CD4-positive, alpha-beta T cell (primary cell): ENCODE data around the gene NR2C2. TPM values are rescaled to one million over a fixed set of nuclear protein-coding genes. Genes with fewer than 3 reads are reported as not detected.
A peak's percentile ranks its signal among the peaks of the same experiment; 100 is the strongest.

Source experiments
- ATAC-seq: fragments of 200-7000 bp; cut with Tn5 transposase; one replicate; pipeline ENCODE4 v1.10.0; 2022; ENCODE audit warnings: mild to moderate bottlenecking; ENCODE audit not compliant: poor library complexity
- CTCF ChIA-PET: fragments of 350-600 bp; sonication (Branson Sonifier 250); formaldehyde crosslinking; loops from one replicate; lab custom pipeline; 2021; ENCODE audit warnings: antibody characterized with exemption, inconsistent platforms; lab: Charles Lee
- POLR2A ChIA-PET: fragments of 350-600 bp; sonication (Branson Sonifier 250); formaldehyde crosslinking; loops from one replicate; lab custom pipeline; 2021; ENCODE audit warnings: antibody characterized with exemption, inconsistent platforms; lab: Charles Lee
- DNase-seq, 14 experiments: peaks; one replicate each; pipeline ENCODE4 v3.0.0-alpha.2; 2013 to 2020; ENCODE audit warnings: mixed read lengths in 2 of 14
- H3K27ac ChIP-seq, 2 donors: one replicate each; pipeline versions ENCODE4 v1.5.1 to v1.7.0; 2013; ENCODE audit warnings: low read length in 2 of 2, low read depth in 1 of 2, mild to moderate bottlenecking in 1 of 2
- H3K27me3 ChIP-seq, 2 experiments: 1 replicate in 1 of 2; 2 replicates in 1 of 2; pipeline versions ENCODE4 v1.6.1 to v1.7.0; 2013; ENCODE audit warnings: low read length in 2 of 2, control low read depth in 1 of 2, mild to moderate bottlenecking in 1 of 2, moderate library complexity in 1 of 2; ENCODE audit not compliant: insufficient read depth in 2 of 2, control insufficient read depth in 1 of 2
- H3K36me3 ChIP-seq: one replicate; pipeline ENCODE4 v1.6.1; 2013; ENCODE audit warnings: low read length, control low read depth; ENCODE audit not compliant: insufficient read depth
- H3K4me1 ChIP-seq: one replicate; pipeline ENCODE4 v1.6.1; 2013; ENCODE audit warnings: low read length, control low read depth; ENCODE audit not compliant: insufficient read depth
- H3K4me3 ChIP-seq: one replicate; pipeline ENCODE4 v1.5.1; 2013; ENCODE audit warnings: mild to moderate bottlenecking, low read length, moderate library complexity
- H3K9me3 ChIP-seq, 2 experiments: 1 replicate in 1 of 2; 2 replicates in 1 of 2; pipeline versions ENCODE4 v1.6.1 to v1.7.0; 2013; ENCODE audit warnings: low read length in 2 of 2, mild to moderate bottlenecking in 2 of 2, control low read depth in 1 of 2, moderate library complexity in 1 of 2; ENCODE audit not compliant: control insufficient read depth in 1 of 2, insufficient read depth in 1 of 2
- H3K27ac Mint-ChIP-seq: one replicate; pipeline ENCODE4 v1.8.0; 2020; ENCODE audit warnings: mixed read lengths
- H3K27me3 Mint-ChIP-seq: one replicate; pipeline ENCODE4 v1.8.0; 2021; ENCODE audit warnings: mixed read lengths
- H3K36me3 Mint-ChIP-seq: one replicate; pipeline ENCODE4 v1.8.0; 2021; ENCODE audit warnings: low read depth, mixed read lengths
- H3K4me1 Mint-ChIP-seq: one replicate; pipeline ENCODE4 v1.8.0; 2021; ENCODE audit warnings: low read depth, mixed read lengths
- H3K4me3 Mint-ChIP-seq: one replicate; pipeline ENCODE4 v1.8.0; 2020; ENCODE audit warnings: mild to moderate bottlenecking, mixed read lengths
- H3K9me3 Mint-ChIP-seq: one replicate; pipeline ENCODE4 v1.8.0; 2020; ENCODE audit warnings: mixed read lengths
- CTCF ChIP-seq: fragments of 200-600 bp; IDR thresholded peaks from one replicate; pipeline ENCODE4 v1.8.0; 2022; ENCODE audit warnings: antibody characterized with exemption, mild to moderate bottlenecking
- intact Hi-C, 2 experiments: fragments of 100-400 bp; cut with DNase I in 1 of 2; cut with micrococcal nuclease in 1 of 2; formaldehyde crosslinking; loops; one replicate each; pipeline versions ENCODE4 v1.15.1 to v1.9.0; 2023 to 2025; cut with DNase I, micrococcal nuclease
- total RNA-seq, 174 experiments: library from RNA in 2 of 174; stranded (reverse) in 2 of 174; gene quantifications; one replicate each; pipeline ENCODE4 v1.2.3 and lab custom pipeline; 2021 to 2026

The NR2C2 gene
- total RNA-seq, 2 experiments from 2014 or later: 37.0 to 42.1 TPM

GRCh38 chr3:15042936-15043335, 95.6 kb downstream of the NR2C2 start:
- DNase-seq: no peak
- CTCF ChIA-PET: no interaction called here
- POLR2A ChIA-PET: no interaction called here
- H3K36me3 ChIP-seq: peaks cover 93% of the 10 kb centered on the region
- no peak overlapping the region for H3K27ac ChIP-seq
- H3K27me3 ChIP-seq: no peaks in the 10 kb centered on the region
- peak overlapping the region; percentile 28 for H3K27ac Mint-ChIP-seq
- peaks cover 6% of the 10 kb centered on the region for H3K4me1 ChIP-seq
- peaks cover 24% of the 10 kb centered on the region for H3K4me1 Mint-ChIP-seq
- H3K9me3 ChIP-seq: no peaks in the 10 kb centered on the region
- intact Hi-C loops: no loop called here
- no peak overlapping the region for H3K4me3 ChIP-seq
- H3K27me3 Mint-ChIP-seq: no peaks in the 10 kb centered on the region
- no peaks in the 10 kb centered on the region for H3K9me3 Mint-ChIP-seq
- TF ChIP-seq CTCF: no peak
- H3K36me3 Mint-ChIP-seq: peaks cover 98% of the 10 kb centered on the region
- no peak for ATAC-seq
- no peak overlapping the region for H3K4me3 Mint-ChIP-seq

GRCh38 chr3:15043408-15044171, 96.2 kb downstream of the NR2C2 start:
- Mint-ChIP-seq H3K9me3 (no peaks in the 10 kb centered on the region), H3K27me3 (no peaks in the 10 kb centered on the region), H3K36me3 (peaks cover 97% of the 10 kb centered on the region), H3K4me1 (peaks cover 24% of the 10 kb centered on the region), H3K4me3 (no peak overlapping the region), H3K27ac (peak overlapping the region; percentile 28)
- no peaks in the 10 kb centered on the region for H3K9me3 ChIP-seq
- no peaks in the 10 kb centered on the region for H3K27me3 ChIP-seq
- H3K4me3 ChIP-seq: no peak overlapping the region
- H3K27ac ChIP-seq: no peak overlapping the region
- DNase-seq: no peak
- peaks cover 6% of the 10 kb centered on the region for H3K4me1 ChIP-seq
- ChIA-PET POLR2A (interaction anchor here (1.1 kb wide), 1 partner anchor 22 kb away, joined by 4 read pairs; the partner anchor contains the start of gene MRPS25), CTCF (no interaction called here)
- intact Hi-C loops: no loop called here
- ATAC-seq: no peak
- H3K36me3 ChIP-seq: peaks cover 94% of the 10 kb centered on the region
- no peak for TF ChIP-seq CTCF

- Mint-ChIP-seq H3K36me3 (peaks cover 97% of the 10 kb centered on the region), H3K27ac (peak overlapping the region; percentile 28), H3K27me3 (no peaks in the 10 kb centered on the region), H3K4me3 (no peak overlapping the region), H3K4me1 (peaks cover 24% of the 10 kb centered on the region), H3K9me3 (no peaks in the 10 kb centered on the region)
- ChIA-PET POLR2A (interaction anchor here (1.1 kb wide), 1 partner anchor 21 kb away, joined by 4 read pairs; the partner anchor contains the start of gene MRPS25), CTCF (no interaction called here)
- H3K36me3 ChIP-seq: peaks cover 94% of the 10 kb centered on the region
- peaks cover 6% of the 10 kb centered on the region for H3K4me1 ChIP-seq
- no peak for ATAC-seq
- no peaks in the 10 kb centered on the region for H3K27me3 ChIP-seq
- H3K27ac ChIP-seq: no peak overlapping the region
- TF ChIP-seq CTCF: no peak
- H3K4me3 ChIP-seq: no peak overlapping the region
- intact Hi-C loops: no loop called here
- no peak for DNase-seq
- H3K9me3 ChIP-seq: no peaks in the 10 kb centered on the region
Measured at GRCh38 chr3:15044326-15044725, 96.9 kb downstream of the NR2C2 start.
